Measurements from ENCODE around the gene MLST8. TPM values are rescaled to one million over a fixed set of nuclear protein-coding genes. Genes with fewer than 3 reads are reported as not detected.

Gene MLST8
- total RNA-seq, 1 experiment from 2014 or later = 87.6 TPM

DNA sequence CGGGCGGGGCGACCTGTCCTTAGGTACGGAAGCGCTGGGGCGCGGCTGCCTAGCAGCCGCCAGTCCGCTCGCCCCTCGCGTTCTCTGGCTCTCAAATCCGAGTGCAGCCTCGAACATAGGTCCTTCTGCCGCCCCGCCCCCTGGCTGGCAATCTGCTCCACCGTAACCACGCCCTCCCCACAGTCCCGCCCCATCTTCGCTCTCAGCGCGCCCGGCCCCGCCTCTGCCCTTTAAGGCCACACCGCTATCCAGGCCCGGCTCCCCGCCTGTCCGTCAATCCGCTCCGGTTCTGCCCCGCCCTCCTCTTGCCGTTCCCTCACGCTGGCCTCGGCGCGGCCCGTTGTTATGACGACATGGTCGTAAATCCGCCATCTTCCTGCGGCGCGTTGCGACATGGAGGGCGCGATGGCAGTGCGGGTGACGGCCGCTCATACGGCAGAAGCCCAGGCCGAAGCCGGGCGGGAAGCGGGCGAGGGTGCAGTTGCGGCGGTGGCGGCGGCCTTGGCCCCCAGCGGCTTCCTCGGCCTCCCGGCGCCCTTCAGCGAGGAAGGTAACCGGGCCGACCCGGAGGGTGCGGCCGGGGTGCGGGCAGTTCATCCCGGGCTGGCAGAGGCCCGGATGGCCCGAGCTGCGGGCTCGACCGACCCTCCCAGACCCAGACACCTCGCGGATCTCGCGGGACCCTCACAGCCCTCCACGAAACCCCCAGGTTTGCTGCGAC, 18.1 kb downstream of the MLST8 start, which contains the start of gene E4F1:
Gene E4F1 (plus strand): TSS at position 371 of the 721 bp plus-strand sequence. CDS start 23 bp downstream, at position 394.
- H3K27me3 Mint-ChIP-seq (ENCODE audit: insufficient read depth, unreplicated experiment) = no peaks in the 10 kb centered on the region
- H3K4me1 Mint-ChIP-seq (ENCODE audit: insufficient read depth, unreplicated experiment) = peaks cover 4% of the 10 kb centered on the region
- no peaks in the 10 kb centered on the region for H3K9me3 Mint-ChIP-seq (ENCODE audit: unreplicated experiment)
- intact Hi-C loops (cut with micrococcal nuclease) = loop anchor here (1.0 to 2.0 kb wide), 2 partner anchors 8 to 63 kb away; no protein-coding TSS in a partner anchor
- peak within 1 kb of the TSS; percentile 85 for H3K27ac Mint-ChIP-seq (ENCODE audit: low read depth, unreplicated experiment)
- BruUV-seq (replicated peaks) = no TSS peak
- peaks cover 5% of the 10 kb centered on the region for H3K36me3 Mint-ChIP-seq (ENCODE audit: insufficient read depth, unreplicated experiment)
- H3K4me3 Mint-ChIP-seq (ENCODE audit: unreplicated experiment) = peak within 1 kb of the TSS; percentile 78
- TF ChIP-seq, protein P1, sequence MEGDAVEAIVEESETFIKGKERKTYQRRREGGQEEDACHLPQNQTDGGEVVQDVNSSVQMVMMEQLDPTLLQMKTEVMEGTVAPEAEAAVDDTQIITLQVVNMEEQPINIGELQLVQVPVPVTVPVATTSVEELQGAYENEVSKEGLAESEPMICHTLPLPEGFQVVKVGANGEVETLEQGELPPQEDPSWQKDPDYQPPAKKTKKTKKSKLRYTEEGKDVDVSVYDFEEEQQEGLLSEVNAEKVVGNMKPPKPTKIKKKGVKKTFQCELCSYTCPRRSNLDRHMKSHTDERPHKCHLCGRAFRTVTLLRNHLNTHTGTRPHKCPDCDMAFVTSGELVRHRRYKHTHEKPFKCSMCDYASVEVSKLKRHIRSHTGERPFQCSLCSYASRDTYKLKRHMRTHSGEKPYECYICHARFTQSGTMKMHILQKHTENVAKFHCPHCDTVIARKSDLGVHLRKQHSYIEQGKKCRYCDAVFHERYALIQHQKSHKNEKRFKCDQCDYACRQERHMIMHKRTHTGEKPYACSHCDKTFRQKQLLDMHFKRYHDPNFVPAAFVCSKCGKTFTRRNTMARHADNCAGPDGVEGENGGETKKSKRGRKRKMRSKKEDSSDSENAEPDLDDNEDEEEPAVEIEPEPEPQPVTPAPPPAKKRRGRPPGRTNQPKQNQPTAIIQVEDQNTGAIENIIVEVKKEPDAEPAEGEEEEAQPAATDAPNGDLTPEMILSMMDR (IDR thresholded peaks at IDR 0.05; ENCODE audit: unreplicated experiment) = no peak
- POLR2A ChIA-PET = interaction anchor here (0.8 to 4.5 kb wide), 9 partner anchors 9 to 76 kb away, joined by 3 to 21 read pairs (median 4); partner anchors contain the start of genes ECI1, PGP and TRAF7
- CTCF ChIA-PET = no interaction called here
- peak; percentile 98 for DNase-seq (ENCODE audit: unreplicated experiment)

- TSS peak; percentile 54 for BruUV-seq (replicated peaks)
- Mint-ChIP-seq H3K4me3 (ENCODE audit: unreplicated experiment) (peak overlapping the region; percentile 78), H3K27me3 (ENCODE audit: insufficient read depth, unreplicated experiment) (no peaks in the 10 kb centered on the region), H3K27ac (ENCODE audit: low read depth, unreplicated experiment) (peak overlapping the region; percentile 85), H3K4me1 (ENCODE audit: insufficient read depth, unreplicated experiment) (peaks cover 4% of the 10 kb centered on the region), H3K36me3 (ENCODE audit: insufficient read depth, unreplicated experiment) (peaks cover 10% of the 10 kb centered on the region), H3K9me3 (ENCODE audit: unreplicated experiment) (no peaks in the 10 kb centered on the region)
- ChIA-PET POLR2A (interaction anchor here (1.1 to 4.5 kb wide), 3 partner anchors 27 to 68 kb away, joined by 4 to 21 read pairs (median 10); partner anchors contain the start of genes ECI1 and TRAF7), CTCF (no interaction called here)
- intact Hi-C loops (cut with micrococcal nuclease) = loop anchor here (1.0 to 2.0 kb wide), 3 partner anchors 9 to 63 kb away; partner anchors contain the start of gene ECI1
- DNase-seq (ENCODE audit: unreplicated experiment) = peak; percentile 62
- TF ChIP-seq, protein P1 (IDR thresholded peaks at IDR 0.05; ENCODE audit: unreplicated experiment) = peak; percentile 19
Measured at GRCh38 chr16:2223942-2224486, 18.8 kb downstream of the MLST8 start.

GRCh38 chr16:2226245-2226793, 21.1 kb downstream of the MLST8 start:
- Mint-ChIP-seq H3K4me1 (ENCODE audit: insufficient read depth, unreplicated experiment) (peaks cover 4% of the 10 kb centered on the region), H3K27me3 (ENCODE audit: insufficient read depth, unreplicated experiment) (no peaks in the 10 kb centered on the region), H3K4me3 (ENCODE audit: unreplicated experiment) (peak overlapping the region; percentile 35), H3K27ac (ENCODE audit: low read depth, unreplicated experiment) (peak overlapping the region; percentile 46), H3K9me3 (ENCODE audit: unreplicated experiment) (no peaks in the 10 kb centered on the region), H3K36me3 (ENCODE audit: insufficient read depth, unreplicated experiment) (peaks cover 17% of the 10 kb centered on the region)
- no peak for DNase-seq (ENCODE audit: unreplicated experiment)
- no TSS peak for BruUV-seq (replicated peaks)
- TF ChIP-seq, protein P1 (IDR thresholded peaks at IDR 0.05; ENCODE audit: unreplicated experiment) = no peak
- POLR2A ChIA-PET = interaction anchor here (0.8 to 4.5 kb wide), 8 partner anchors 9 to 456 kb away, joined by 3 to 21 read pairs (median 4); partner anchors contain the start of genes ECI1, KCTD5, PGP and TRAF7
- CTCF ChIA-PET = interaction anchor here (0.6 to 0.9 kb wide), 2 partner anchors 10 to 31 kb away, joined by 3 to 7 read pairs; no protein-coding TSS in a partner anchor
- intact Hi-C loops (cut with micrococcal nuclease) = no loop called here

DNA sequence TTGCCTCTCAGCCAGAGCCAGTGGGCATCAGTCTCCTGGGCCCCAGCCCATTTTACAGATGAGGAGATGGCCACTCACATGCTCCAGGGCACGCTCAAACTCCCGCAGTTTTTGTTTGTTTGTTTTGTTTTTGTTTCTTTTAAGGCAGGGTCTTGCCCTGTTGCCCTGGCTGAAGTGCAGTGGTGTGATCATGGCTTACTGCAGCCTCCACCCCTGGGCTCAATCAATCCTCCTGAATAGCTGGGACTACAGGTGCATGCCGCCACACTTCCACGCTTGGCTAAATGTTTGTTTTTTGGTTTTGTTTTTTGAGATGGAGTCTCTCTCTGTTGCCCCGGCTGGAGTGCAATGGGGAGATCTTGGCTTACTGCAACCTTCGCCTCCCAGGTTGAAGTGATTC, 21.7 kb downstream of the MLST8 start:
- intact Hi-C loops (cut with micrococcal nuclease) = no loop called here
- Mint-ChIP-seq H3K27me3 (ENCODE audit: insufficient read depth, unreplicated experiment) (no peaks in the 10 kb centered on the region), H3K27ac (ENCODE audit: low read depth, unreplicated experiment) (no peak overlapping the region), H3K4me3 (ENCODE audit: unreplicated experiment) (no peak overlapping the region), H3K4me1 (ENCODE audit: insufficient read depth, unreplicated experiment) (peaks cover 4% of the 10 kb centered on the region), H3K9me3 (ENCODE audit: unreplicated experiment) (no peaks in the 10 kb centered on the region), H3K36me3 (ENCODE audit: insufficient read depth, unreplicated experiment) (peaks cover 21% of the 10 kb centered on the region)
- BruUV-seq (replicated peaks) = no TSS peak
- DNase-seq (ENCODE audit: unreplicated experiment) = no peak
- POLR2A ChIA-PET = interaction anchor here (1.0 to 4.5 kb wide), 7 partner anchors 8 to 456 kb away, joined by 3 to 21 read pairs (median 4); partner anchors contain the start of genes ECI1, KCTD5, PGP and TRAF7
- CTCF ChIA-PET = interaction anchor here (0.6 kb wide), 1 partner anchor 11 kb away, joined by 3 read pairs; no protein-coding TSS in a partner anchor
- TF ChIP-seq, protein P1 (IDR thresholded peaks at IDR 0.05; ENCODE audit: unreplicated experiment) = no peak

Data from MCF 10A (cell line).